ENCODE data around the gene HOTAIR. TPM values are rescaled to one million over a fixed set of nuclear protein-coding genes. Genes with fewer than 3 reads are reported as not detected.
A peak's percentile ranks its signal among the peaks of the same experiment; 100 is the strongest.

The HOTAIR gene
- polyA plus RNA-seq, 1 donor: 0.04 TPM

DNA sequence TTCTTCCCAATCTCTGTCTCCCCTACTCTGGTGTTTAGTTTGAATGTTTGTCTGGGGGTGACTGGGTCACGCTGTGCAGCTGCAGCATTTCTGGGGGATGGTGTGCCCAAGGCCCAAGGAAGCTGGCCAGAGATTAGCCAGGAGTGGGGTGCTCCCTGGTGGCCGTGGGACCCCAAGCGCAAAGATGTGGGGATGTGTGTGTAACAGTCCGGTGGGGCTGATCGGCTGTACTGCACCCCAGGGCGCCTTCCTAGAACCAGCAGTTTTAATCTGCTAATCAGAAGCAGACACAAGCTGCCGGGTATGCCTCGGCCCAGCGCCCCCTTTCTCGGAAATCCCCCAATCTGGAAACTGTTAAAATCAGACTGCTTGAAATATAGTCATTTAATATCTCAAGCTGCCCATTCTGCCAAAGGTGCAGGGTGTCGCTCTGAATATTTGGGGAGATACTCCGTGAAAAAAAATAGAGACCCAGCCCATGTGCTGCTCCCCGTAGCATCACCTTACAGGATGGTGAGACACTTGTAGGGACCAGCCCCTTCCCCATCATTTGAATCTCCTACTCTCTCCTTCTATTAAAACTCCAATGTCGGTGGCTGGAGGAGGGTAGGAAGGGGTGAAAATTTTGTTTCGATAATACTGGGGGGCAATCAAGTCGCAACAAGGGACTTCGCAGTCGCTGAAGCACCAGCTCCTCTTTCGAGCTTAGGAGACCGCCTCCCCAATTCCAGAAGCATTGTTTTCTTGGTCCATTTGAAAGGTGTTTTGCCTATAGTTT is 29.5 kb upstream of the HOTAIR start:
- Histone ChIP-seq H3K36me3 (ENCODE audit: control insufficient read depth, insufficient read depth, low read length) (no peaks in the 10 kb centered on the region), H3K27ac (ENCODE audit: low read length) (no peak overlapping the region), H3K4me3 (ENCODE audit: low read length) (no peak overlapping the region), H3K9me3 (ENCODE audit: control insufficient read depth, low read depth, low read length) (peaks cover 12% of the 10 kb centered on the region), H3K27me3 (ENCODE audit: control insufficient read depth, insufficient read depth, low read length) (peaks cover 95% of the 10 kb centered on the region), H3K4me1 (ENCODE audit: control insufficient read depth, insufficient read depth, low read length) (peaks cover 38% of the 10 kb centered on the region)
- DNase-seq: no peak
- WGBS (ENCODE audit: insufficient coverage, low lambda C conversion rate): 91% methylated on average over 6 of the region's 20 CpGs

DNA sequence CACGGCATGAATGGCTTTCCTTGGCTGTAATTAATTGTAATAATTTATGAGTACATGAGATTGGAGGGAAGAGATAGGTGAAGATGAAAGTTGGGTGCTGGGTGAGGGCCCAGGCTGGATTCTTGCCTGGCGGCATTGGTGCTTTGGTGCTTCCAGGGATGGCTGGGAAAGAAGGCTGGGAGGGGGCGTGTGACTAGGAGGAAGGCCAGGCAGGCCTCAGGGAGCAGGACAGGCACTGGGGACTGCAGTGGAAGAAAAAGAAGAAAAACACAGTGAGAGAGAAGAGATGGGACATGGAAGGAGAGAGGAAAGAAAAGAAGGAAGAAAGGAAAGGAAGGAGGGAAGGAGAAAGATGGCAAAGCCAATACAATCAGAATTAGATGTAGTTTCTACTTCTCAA is 28.9 kb upstream of the HOTAIR start:
- Histone ChIP-seq H3K36me3 (ENCODE audit: control insufficient read depth, insufficient read depth, low read length) (no peaks in the 10 kb centered on the region), H3K4me1 (ENCODE audit: control insufficient read depth, insufficient read depth, low read length) (peaks cover 36% of the 10 kb centered on the region), H3K9me3 (ENCODE audit: control insufficient read depth, low read depth, low read length) (peaks cover 11% of the 10 kb centered on the region), H3K27ac (ENCODE audit: low read length) (no peak overlapping the region), H3K4me3 (ENCODE audit: low read length) (no peak overlapping the region), H3K27me3 (ENCODE audit: control insufficient read depth, insufficient read depth, low read length) (peaks cover 96% of the 10 kb centered on the region)
- DNase-seq: no peak
- WGBS (ENCODE audit: insufficient coverage, low lambda C conversion rate): 90% methylated on average over 2 of the region's 3 CpGs

DNA sequence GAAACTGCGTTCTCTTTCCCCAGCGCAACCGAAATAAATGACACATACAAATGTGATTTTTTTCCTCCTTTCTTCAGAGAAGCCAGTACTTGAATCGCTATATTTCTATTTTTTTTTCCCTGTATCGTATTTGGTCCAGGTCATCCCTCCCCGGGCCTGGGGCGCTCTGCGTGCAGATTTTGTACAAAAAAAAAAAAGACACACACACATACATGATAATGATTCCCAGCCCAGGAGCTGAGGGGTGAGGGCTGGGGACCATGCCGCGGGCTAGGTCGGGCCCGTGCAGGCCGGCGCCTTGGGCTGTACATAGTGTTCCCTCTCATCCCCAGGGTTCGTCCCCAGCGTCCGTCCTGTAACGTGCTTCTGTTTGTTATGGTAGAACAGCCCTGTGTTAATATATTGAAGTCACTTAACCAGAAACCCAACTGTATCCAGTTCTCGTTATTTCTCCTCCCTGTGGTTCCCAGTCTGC is 28.2 kb upstream of the HOTAIR start:
- peaks cover 97% of the 10 kb centered on the region for H3K27me3 ChIP-seq (ENCODE audit: control insufficient read depth, insufficient read depth, low read length)
- no peaks in the 10 kb centered on the region for H3K36me3 ChIP-seq (ENCODE audit: control insufficient read depth, insufficient read depth, low read length)
- no peak for DNase-seq
- no peak overlapping the region for H3K27ac ChIP-seq (ENCODE audit: low read length)
- no CpG with 5 or more reads among the region's 19 CpGs for WGBS (ENCODE audit: insufficient coverage, low lambda C conversion rate)
- H3K4me3 ChIP-seq (ENCODE audit: low read length): no peak overlapping the region
- peaks cover 30% of the 10 kb centered on the region for H3K4me1 ChIP-seq (ENCODE audit: control insufficient read depth, insufficient read depth, low read length)
- peaks cover 10% of the 10 kb centered on the region for H3K9me3 ChIP-seq (ENCODE audit: control insufficient read depth, low read depth, low read length)

DNA sequence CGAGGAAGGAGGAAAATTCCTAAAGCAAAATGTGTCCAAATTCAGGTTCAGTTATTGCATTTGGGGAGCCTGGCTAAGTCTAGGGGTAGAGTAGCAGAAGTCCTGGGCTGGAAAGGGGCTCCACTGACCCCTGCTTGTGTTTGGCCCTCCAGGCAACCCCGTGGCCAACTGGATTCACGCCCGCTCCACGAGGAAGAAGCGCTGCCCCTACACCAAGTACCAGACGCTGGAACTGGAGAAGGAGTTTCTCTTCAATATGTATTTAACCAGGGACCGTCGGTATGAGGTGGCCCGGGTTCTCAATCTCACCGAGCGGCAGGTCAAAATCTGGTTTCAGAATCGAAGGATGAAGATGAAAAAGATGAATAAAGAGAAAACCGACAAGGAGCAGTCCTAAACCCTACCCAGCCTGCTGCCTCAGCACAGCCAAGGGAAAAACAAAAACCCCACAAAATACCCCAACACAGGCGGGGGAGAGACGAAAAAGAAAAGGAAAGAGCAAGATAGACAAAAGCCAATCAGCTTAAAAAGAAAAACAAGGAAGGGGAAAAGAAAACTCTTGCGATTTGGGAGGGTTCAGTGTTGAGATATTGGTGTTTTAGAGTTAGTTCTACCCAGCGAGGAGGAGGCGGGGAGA is 27.6 kb upstream of the HOTAIR start:
- H3K9me3 ChIP-seq (ENCODE audit: control insufficient read depth, low read depth, low read length): peaks cover 14% of the 10 kb centered on the region
- 44% methylated on average over 4 of the region's 19 CpGs for WGBS (ENCODE audit: insufficient coverage, low lambda C conversion rate)
- no peaks in the 10 kb centered on the region for H3K36me3 ChIP-seq (ENCODE audit: control insufficient read depth, insufficient read depth, low read length)
- peaks cover 97% of the 10 kb centered on the region for H3K27me3 ChIP-seq (ENCODE audit: control insufficient read depth, insufficient read depth, low read length)
- H3K4me3 ChIP-seq (ENCODE audit: low read length): no peak overlapping the region
- H3K4me1 ChIP-seq (ENCODE audit: control insufficient read depth, insufficient read depth, low read length): peaks cover 26% of the 10 kb centered on the region
- H3K27ac ChIP-seq (ENCODE audit: low read length): no peak overlapping the region
- no peak for DNase-seq

DNA sequence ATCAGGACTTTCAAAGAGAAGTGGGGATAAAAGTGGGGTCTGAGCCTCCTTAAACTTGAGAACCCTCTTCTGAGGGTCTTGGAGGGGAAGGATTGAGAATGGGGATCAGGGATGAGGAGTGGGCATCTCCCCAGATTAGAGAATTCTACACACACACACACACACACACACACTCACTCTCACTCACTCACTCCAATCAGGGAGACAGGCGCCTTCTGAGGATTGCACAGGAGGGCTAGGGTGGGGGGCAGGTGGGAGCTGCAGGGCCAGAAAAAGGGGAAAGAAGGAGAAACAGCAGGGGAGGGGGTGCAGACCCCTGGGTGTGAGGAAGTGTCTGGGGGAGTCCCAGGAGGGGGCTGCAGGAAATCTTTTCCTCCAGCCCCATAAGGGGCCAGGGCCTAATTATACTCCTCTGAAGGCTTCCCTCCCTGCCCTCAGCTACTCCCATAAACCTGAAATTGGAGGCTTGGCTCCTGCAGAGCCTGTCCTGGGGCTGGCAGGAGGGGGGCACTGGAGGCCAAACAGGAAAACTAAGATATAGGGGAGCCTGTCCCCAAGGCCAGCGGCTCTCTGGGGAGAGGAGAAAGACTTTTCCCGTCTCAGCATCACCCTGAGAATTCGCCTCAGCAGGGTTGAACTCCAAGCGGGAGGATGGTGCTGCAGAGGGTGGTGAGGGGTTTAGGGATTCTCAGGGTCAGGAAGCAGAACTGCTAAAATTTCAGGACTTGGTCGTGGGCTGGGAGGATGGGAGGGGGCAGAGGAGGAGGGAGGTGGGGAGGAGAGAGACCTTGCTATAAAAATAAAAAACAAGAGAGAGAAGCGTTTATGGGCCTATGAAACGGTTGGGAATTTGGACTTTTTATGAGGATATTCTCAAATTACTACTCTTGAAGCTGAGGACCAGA is 26.8 kb upstream of the HOTAIR start:
- Histone ChIP-seq H3K27ac (ENCODE audit: low read length) (no peak overlapping the region), H3K9me3 (ENCODE audit: control insufficient read depth, low read depth, low read length) (peaks cover 19% of the 10 kb centered on the region), H3K27me3 (ENCODE audit: control insufficient read depth, insufficient read depth, low read length) (peaks cover 97% of the 10 kb centered on the region), H3K4me1 (ENCODE audit: control insufficient read depth, insufficient read depth, low read length) (peaks cover 17% of the 10 kb centered on the region), H3K4me3 (ENCODE audit: low read length) (no peak overlapping the region), H3K36me3 (ENCODE audit: control insufficient read depth, insufficient read depth, low read length) (no peaks in the 10 kb centered on the region)
- no peak for DNase-seq
- WGBS (ENCODE audit: insufficient coverage, low lambda C conversion rate): no CpG with 5 or more reads among the region's 8 CpGs

DNA sequence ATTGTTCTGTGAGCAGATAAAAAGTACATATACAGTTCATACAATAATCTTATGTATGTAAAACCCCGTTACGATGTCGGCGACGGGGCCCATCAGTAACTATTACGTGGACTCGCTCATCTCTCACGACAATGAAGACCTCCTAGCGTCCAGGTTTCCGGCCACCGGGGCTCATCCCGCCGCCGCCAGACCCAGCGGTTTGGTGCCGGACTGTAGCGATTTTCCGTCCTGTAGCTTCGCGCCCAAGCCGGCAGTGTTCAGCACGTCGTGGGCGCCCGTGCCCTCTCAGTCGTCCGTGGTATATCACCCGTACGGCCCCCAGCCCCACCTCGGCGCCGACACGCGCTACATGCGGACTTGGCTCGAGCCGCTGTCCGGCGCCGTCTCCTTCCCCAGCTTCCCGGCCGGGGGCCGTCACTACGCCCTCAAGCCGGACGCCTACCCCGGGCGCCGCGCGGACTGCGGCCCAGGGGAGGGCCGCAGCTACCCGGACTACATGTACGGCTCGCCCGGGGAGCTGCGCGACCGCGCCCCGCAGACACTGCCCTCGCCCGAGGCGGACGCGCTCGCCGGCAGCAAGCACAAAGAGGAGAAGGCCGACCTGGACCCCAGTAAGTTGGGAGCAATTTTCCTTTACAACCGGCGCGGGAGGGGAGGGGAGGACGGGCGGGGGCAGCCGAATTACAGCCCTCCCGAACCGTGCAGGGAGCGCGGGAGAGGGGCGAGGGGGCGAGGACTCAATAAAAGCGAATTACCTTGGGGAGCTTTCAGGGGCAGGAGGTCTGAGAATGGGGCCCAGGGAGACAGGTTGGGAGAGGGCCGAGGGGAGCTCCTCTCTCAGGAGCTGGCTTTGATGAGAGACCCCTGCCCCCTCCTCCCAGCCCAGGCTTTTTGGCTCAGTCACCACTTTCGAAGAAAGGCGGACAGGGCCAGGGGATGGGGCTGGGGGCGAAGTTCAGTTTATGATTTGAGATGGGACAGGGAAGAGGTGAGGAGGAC is 25.7 kb upstream of the HOTAIR start, which contains the start of gene HOXC9:
Gene HOXC9 (plus strand): TSS at position 46 of the 999 bp plus-strand sequence. CDS start 28 bp downstream, at position 74.
- Histone ChIP-seq H3K4me3 (ENCODE audit: low read length) (peak within 1 kb of the TSS; percentile 45), H3K27me3 (ENCODE audit: control insufficient read depth, insufficient read depth, low read length) (peaks cover 100% of the 10 kb centered on the region), H3K4me1 (ENCODE audit: control insufficient read depth, insufficient read depth, low read length) (peaks cover 16% of the 10 kb centered on the region), H3K9me3 (ENCODE audit: control insufficient read depth, low read depth, low read length) (peaks cover 25% of the 10 kb centered on the region), H3K36me3 (ENCODE audit: control insufficient read depth, insufficient read depth, low read length) (no peaks in the 10 kb centered on the region), H3K27ac (ENCODE audit: low read length) (no peak within 1 kb of the TSS)
- DNase-seq: no peak
- WGBS (ENCODE audit: insufficient coverage, low lambda C conversion rate): no CpG with 5 or more reads among the region's 87 CpGs

DNA sequence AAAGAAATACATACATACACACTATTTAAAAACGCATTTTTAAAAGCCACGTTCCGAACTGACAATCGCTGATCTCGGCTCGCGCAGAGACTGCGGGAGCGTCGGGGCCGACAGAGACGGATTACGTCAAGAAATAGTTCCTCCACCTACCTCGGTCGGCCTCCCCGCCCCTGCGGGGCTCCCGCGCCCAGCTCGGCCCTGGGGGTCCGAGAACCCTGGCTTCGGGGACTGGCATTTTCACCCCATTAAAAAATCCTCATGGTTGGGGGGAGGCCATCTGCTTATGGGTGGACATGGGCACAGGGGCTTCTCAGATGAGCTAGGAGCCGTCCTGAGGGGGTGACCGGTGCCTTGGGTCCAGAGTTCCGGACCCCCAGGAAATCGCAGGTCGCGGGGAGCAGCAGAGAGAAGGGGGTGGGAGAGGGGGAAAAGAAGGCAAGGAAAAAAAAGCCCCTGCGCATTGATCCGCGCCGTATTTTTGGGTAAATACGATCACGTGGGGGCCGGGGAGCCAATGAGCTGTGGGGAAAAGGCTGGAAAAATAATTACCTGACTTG is 24.9 kb upstream of the HOTAIR start:
- Histone ChIP-seq H3K27ac (ENCODE audit: low read length) (no peak overlapping the region), H3K9me3 (ENCODE audit: control insufficient read depth, low read depth, low read length) (peaks cover 24% of the 10 kb centered on the region), H3K36me3 (ENCODE audit: control insufficient read depth, insufficient read depth, low read length) (no peaks in the 10 kb centered on the region), H3K4me1 (ENCODE audit: control insufficient read depth, insufficient read depth, low read length) (peaks cover 16% of the 10 kb centered on the region), H3K4me3 (ENCODE audit: low read length) (peak overlapping the region; percentile 45), H3K27me3 (ENCODE audit: control insufficient read depth, insufficient read depth, low read length) (peaks cover 100% of the 10 kb centered on the region)
- no peak for DNase-seq
- no CpG with 5 or more reads among the region's 35 CpGs for WGBS (ENCODE audit: insufficient coverage, low lambda C conversion rate)

DNA sequence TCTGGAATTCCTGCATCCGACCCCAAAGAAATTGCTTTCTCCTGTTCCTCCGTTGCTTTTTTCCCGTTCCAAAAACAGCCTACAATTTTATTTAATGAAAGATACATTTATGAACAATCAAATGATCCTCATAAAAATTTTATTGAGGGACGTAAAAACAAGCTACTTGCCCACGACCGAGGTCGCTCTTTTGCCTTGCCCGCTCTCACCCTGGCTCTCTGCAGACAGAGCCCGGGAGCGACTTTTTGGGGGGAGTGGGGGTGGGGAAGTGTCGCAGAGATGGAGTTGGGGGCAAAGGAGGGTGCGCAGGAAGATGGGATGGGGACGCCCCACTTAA is 24.1 kb upstream of the HOTAIR start:
- H3K4me1 ChIP-seq (ENCODE audit: control insufficient read depth, insufficient read depth, low read length): peaks cover 20% of the 10 kb centered on the region
- peaks cover 30% of the 10 kb centered on the region for H3K9me3 ChIP-seq (ENCODE audit: control insufficient read depth, low read depth, low read length)
- peaks cover 100% of the 10 kb centered on the region for H3K27me3 ChIP-seq (ENCODE audit: control insufficient read depth, insufficient read depth, low read length)
- H3K36me3 ChIP-seq (ENCODE audit: control insufficient read depth, insufficient read depth, low read length): no peaks in the 10 kb centered on the region
- H3K4me3 ChIP-seq (ENCODE audit: low read length): no peak overlapping the region
- 12% methylated on average over 3 of the region's 13 CpGs for WGBS (ENCODE audit: insufficient coverage, low lambda C conversion rate)
- no peak overlapping the region for H3K27ac ChIP-seq (ENCODE audit: low read length)
- DNase-seq: no peak

DNA sequence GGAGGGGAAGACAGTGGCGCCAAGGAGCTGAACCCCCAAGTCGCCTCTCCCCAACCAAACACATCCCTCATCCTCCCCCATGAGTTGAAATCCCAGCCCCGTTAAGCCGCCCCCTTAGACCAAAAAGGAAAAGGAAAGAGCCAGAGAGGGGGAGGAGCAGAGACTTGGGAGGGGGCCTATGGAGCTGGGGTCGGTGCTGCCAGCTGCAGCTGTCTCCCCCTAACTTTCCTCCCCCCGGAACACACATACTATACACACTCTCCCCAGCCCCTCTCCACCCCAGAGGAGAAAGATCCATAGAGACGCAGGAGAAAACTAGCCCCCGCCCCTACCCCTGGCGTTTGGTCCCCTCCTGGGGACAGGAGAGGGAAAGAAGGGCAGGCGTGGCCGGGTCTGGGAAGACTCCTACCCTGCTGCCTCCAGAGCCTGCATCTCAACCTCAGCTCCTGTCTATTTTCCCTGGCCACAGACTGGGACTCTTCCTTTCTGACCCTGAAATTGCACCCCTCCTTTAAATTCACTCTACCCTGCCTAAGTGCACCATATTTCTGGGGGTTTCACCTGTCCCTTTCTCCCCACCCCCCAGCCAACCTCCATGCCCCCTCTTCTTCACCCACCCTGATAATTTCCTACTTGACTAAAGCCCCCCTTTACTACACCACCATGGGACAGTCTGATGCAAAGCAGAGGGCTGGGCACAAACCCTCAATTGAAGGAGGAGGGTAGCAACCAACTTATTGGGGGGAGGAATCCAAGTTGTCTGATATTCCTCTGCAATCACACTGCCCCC is 23.6 kb upstream of the HOTAIR start:
- H3K36me3 ChIP-seq (ENCODE audit: control insufficient read depth, insufficient read depth, low read length): no peaks in the 10 kb centered on the region
- no peak overlapping the region for H3K4me3 ChIP-seq (ENCODE audit: low read length)
- WGBS (ENCODE audit: insufficient coverage, low lambda C conversion rate): no CpG with 5 or more reads among the region's 11 CpGs
- peaks cover 21% of the 10 kb centered on the region for H3K4me1 ChIP-seq (ENCODE audit: control insufficient read depth, insufficient read depth, low read length)
- DNase-seq: no peak
- peaks cover 31% of the 10 kb centered on the region for H3K9me3 ChIP-seq (ENCODE audit: control insufficient read depth, low read depth, low read length)
- H3K27me3 ChIP-seq (ENCODE audit: control insufficient read depth, insufficient read depth, low read length): peaks cover 100% of the 10 kb centered on the region
- H3K27ac ChIP-seq (ENCODE audit: low read length): no peak overlapping the region

All from large intestine (tissue), 3 donors.